ENCODE data around the gene SCD.
A peak's percentile ranks its signal among the peaks of the same experiment; 100 is the strongest.

SCD gene

GRCh38 chr10:100347568-100348195, 649 bp downstream of the SCD start:
- H3K4me1 Mint-ChIP-seq = peaks cover 50% of the 10 kb centered on the region

GRCh38 chr10:100348389-100348927, 1.4 kb downstream of the SCD start:
- Mint-ChIP-seq H3K4me3 (peak overlapping the region; percentile 91 to 92 (median 92)), H3K36me3 (ENCODE audit: low read depth) (peaks cover 46% of the 10 kb centered on the region), H3K4me1 (peaks cover 50% of the 10 kb centered on the region), H3K27me3 (ENCODE audit: low read depth) (no peaks in the 10 kb centered on the region), H3K27ac (peak overlapping the region; percentile 12 to 37 (median 34)), H3K9me3 (no peaks in the 10 kb centered on the region)
- TF ChIP-seq CTCF (IDR thresholded peaks at IDR 0.05; ENCODE audit: unreplicated experiment in 3 of 3) = no peak

More at GRCh38 chr10:100347568-100348195, 649 bp downstream of the SCD start:
- no peak for TF ChIP-seq CTCF (IDR thresholded peaks at IDR 0.05; ENCODE audit: unreplicated experiment in 3 of 3)
- Mint-ChIP-seq H3K36me3 (ENCODE audit: low read depth) (peaks cover 39% of the 10 kb centered on the region), H3K9me3 (no peaks in the 10 kb centered on the region), H3K4me3 (peak overlapping the region; percentile 91 to 92 (median 92)), H3K27ac (peak overlapping the region; percentile 37 to 89 (median 81)), H3K27me3 (ENCODE audit: low read depth) (no peaks in the 10 kb centered on the region)

- H3K27ac Mint-ChIP-seq = peak overlapping the region in 2 of 3 experiments; percentile 14 to 30
- H3K9me3 Mint-ChIP-seq = no peaks in the 10 kb centered on the region
- H3K36me3 Mint-ChIP-seq (ENCODE audit: low read depth) = peaks cover 53% of the 10 kb centered on the region
- peaks cover 50% of the 10 kb centered on the region for H3K4me1 Mint-ChIP-seq
- peak overlapping the region; percentile 91 to 92 (median 92) for H3K4me3 Mint-ChIP-seq
- H3K27me3 Mint-ChIP-seq (ENCODE audit: low read depth) = no peaks in the 10 kb centered on the region
- TF ChIP-seq CTCF (IDR thresholded peaks at IDR 0.05; ENCODE audit: unreplicated experiment in 3 of 3) = no peak
Observed at GRCh38 chr10:100349087-100349486, 2.1 kb downstream of the SCD start.

GRCh38 chr10:100349672-100350071, 2.6 kb downstream of the SCD start:
- H3K9me3 Mint-ChIP-seq = no peaks in the 10 kb centered on the region
- peak overlapping the region in 2 of 3 experiments; percentile 14 to 30 for H3K27ac Mint-ChIP-seq
- no peaks in the 10 kb centered on the region for H3K27me3 Mint-ChIP-seq (ENCODE audit: low read depth)
- H3K4me3 Mint-ChIP-seq = peak overlapping the region; percentile 91 to 92 (median 92)
- H3K36me3 Mint-ChIP-seq (ENCODE audit: low read depth) = peaks cover 59% of the 10 kb centered on the region
- TF ChIP-seq CTCF (IDR thresholded peaks at IDR 0.05; ENCODE audit: unreplicated experiment in 3 of 3) = no peak
- peaks cover 45% of the 10 kb centered on the region for H3K4me1 Mint-ChIP-seq

GRCh38 chr10:100350914-100351485, 4.0 kb downstream of the SCD start:
- Mint-ChIP-seq H3K9me3 (no peaks in the 10 kb centered on the region), H3K4me3 (peak overlapping the region; percentile 50 to 92 (median 91)), H3K4me1 (peaks cover 49% of the 10 kb centered on the region), H3K27ac (no peak overlapping the region), H3K36me3 (ENCODE audit: low read depth) (peaks cover 72% of the 10 kb centered on the region), H3K27me3 (ENCODE audit: low read depth) (peaks cover 3% of the 10 kb centered on the region)
- TF ChIP-seq CTCF (IDR thresholded peaks at IDR 0.05; ENCODE audit: unreplicated experiment in 3 of 3) = no peak
